ENCODE results near the gene CCDC183.
"Not testable (repeated sequence)": the region's sequence is repeated elsewhere in the genome, so short reads cannot be mapped to it uniquely, and the experiment has no call there.

The CCDC183 gene

GRCh38 chr9:136760834-136761544, 35.1 kb upstream of the CCDC183 start:
- peak; percentile 57 to 65 for DNase-seq

GRCh38 chr9:136761545-136761981, 34.6 kb upstream of the CCDC183 start:
- no peak for DNase-seq

GRCh38 chr9:136762221-136762691, 33.9 kb upstream of the CCDC183 start:
- DNase-seq = no peak

GRCh38 chr9:136762915-136763648, 33.1 kb upstream of the CCDC183 start:
- DNase-seq = peak; percentile 34 to 58

- DNase-seq = no peak
Measured at GRCh38 chr9:136763649-136764035, 32.5 kb upstream of the CCDC183 start.

- DNase-seq = peak in 1 of 2 experiments; percentile 42
Measured at GRCh38 chr9:136764301-136764891, 31.7 kb upstream of the CCDC183 start, which contains the start of gene LCN15. Gene LCN15, minus strand, starts transcription at chr9:136764518. Its CDS starts 30 bp downstream, at chr9:136764488.

GRCh38 chr9:136765041-136765440, 31.1 kb upstream of the CCDC183 start:
- DNase-seq = no peak

GRCh38 chr9:136765745-136766409, 30.3 kb upstream of the CCDC183 start:
- not testable (repeated sequence) for DNase-seq

- DNase-seq = peak; percentile 68 to 77
Measured at GRCh38 chr9:136766410-136767120, 29.6 kb upstream of the CCDC183 start.

GRCh38 chr9:136769710-136770191, 26.4 kb upstream of the CCDC183 start:
- DNase-seq = no peak

- no peak for DNase-seq
Measured at GRCh38 chr9:136771907-136772415, 24.2 kb upstream of the CCDC183 start.

- DNase-seq = peak in 1 of 2 experiments; percentile 54
Measured at GRCh38 chr9:136773386-136774044, 22.6 kb upstream of the CCDC183 start.

- no peak for DNase-seq
Measured at GRCh38 chr9:136774416-136775045, 21.6 kb upstream of the CCDC183 start.

GRCh38 chr9:136775191-136775590, 20.9 kb upstream of the CCDC183 start:
- no peak for DNase-seq

- no peak for DNase-seq
Measured at GRCh38 chr9:136776947-136777346, 19.2 kb upstream of the CCDC183 start.

GRCh38 chr9:136777359-136777758, 18.8 kb upstream of the CCDC183 start:
- DNase-seq = no peak

GRCh38 chr9:136779808-136780207, 16.3 kb upstream of the CCDC183 start:
- DNase-seq = no peak

- DNase-seq = no peak
Measured at GRCh38 chr9:136782452-136782851, 13.7 kb upstream of the CCDC183 start.

- DNase-seq = peak; percentile 62 to 63
Measured at GRCh38 chr9:136784249-136784996, 11.7 kb upstream of the CCDC183 start.

- no peak for DNase-seq
Measured at GRCh38 chr9:136784997-136785361, 11.2 kb upstream of the CCDC183 start.

Data from SHP77 (cell line).